ENCODE measurements around the gene EDEM3. TPM values are rescaled to one million over a fixed set of nuclear protein-coding genes. Genes with fewer than 3 reads are reported as not detected.

EDEM3 gene
- total RNA-seq, 4 donors from 2014 or later = 26.4 to 43.8 (median 35.8) TPM

DNA sequence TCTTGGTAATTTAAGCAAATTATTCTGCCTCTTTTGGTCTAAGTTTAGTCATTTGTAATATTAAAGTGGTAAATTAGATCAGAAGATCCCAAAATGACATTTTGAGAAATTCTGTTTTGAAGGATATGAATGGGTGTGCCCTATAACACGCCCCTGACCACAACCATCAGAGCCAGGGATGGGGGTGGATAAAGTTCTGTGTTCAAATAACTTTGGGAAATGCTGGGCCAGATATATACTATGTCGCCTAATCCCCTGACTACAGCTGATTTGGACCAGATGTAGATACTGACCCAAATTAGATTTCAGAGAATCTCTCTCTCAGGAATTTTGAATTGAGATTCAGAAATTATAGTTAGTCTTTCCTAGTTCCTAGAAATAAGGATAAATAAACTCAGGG, 21.2 kb upstream of the EDEM3 start:
- Histone ChIP-seq H3K9me3 (no peaks in the 10 kb centered on the region), H3K27ac (no peak overlapping the region), H3K4me3 (no peak overlapping the region), H3K36me3 (no peaks in the 10 kb centered on the region), H3K27me3 (no peaks in the 10 kb centered on the region), H3K4me1 (peaks cover 0 to 3% (median 0%) of the 10 kb centered on the region in 4 donors)
- TF ChIP-seq CTCF (IDR thresholded peaks at IDR 0.05) (no peak), POLR2A (IDR thresholded peaks at IDR 0.05) (no peak)
- no peak for DNase-seq

DNA sequence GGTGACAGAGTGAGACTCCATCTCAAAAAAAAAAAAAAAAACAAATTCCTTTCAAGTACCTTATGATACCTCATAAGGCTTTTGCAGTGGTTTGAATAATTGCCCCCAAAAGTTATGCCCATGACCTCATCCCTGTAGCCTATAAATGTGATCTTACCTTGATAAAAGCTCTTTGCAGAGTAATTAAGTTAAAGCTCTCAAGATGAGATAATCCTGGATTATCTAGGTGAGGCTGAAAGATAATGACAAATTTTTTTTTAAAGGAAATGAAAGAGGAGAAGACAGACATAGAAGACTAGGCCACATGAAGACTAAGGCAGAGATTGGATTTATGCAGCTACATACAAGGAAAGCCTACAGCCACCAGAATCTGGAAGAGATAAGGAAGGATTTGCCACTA, 20.7 kb upstream of the EDEM3 start:
- TF ChIP-seq POLR2A (IDR thresholded peaks at IDR 0.05) (no peak), CTCF (IDR thresholded peaks at IDR 0.05) (no peak)
- Histone ChIP-seq H3K9me3 (no peaks in the 10 kb centered on the region), H3K27me3 (no peaks in the 10 kb centered on the region), H3K27ac (no peak overlapping the region), H3K4me3 (no peak overlapping the region), H3K4me1 (peaks cover 0 to 3% (median 0%) of the 10 kb centered on the region in 4 donors), H3K36me3 (no peaks in the 10 kb centered on the region)
- DNase-seq = no peak

- Histone ChIP-seq H3K9me3 (no peaks in the 10 kb centered on the region), H3K27ac (peak overlapping the region in 2 of 4 donors; percentile 71 to 74), H3K27me3 (no peaks in the 10 kb centered on the region), H3K36me3 (no peaks in the 10 kb centered on the region), H3K4me1 (peaks cover 0 to 3% (median 0%) of the 10 kb centered on the region in 4 donors), H3K4me3 (no peak overlapping the region)
- no peak for TF ChIP-seq POLR2A (IDR thresholded peaks at IDR 0.05)
- no peak for TF ChIP-seq CTCF (IDR thresholded peaks at IDR 0.05)
- DNase-seq = peak in 1 of 3 donors; percentile 76
Observed at GRCh38 chr1:184773762-184774320, 19.2 kb upstream of the EDEM3 start.

DNA sequence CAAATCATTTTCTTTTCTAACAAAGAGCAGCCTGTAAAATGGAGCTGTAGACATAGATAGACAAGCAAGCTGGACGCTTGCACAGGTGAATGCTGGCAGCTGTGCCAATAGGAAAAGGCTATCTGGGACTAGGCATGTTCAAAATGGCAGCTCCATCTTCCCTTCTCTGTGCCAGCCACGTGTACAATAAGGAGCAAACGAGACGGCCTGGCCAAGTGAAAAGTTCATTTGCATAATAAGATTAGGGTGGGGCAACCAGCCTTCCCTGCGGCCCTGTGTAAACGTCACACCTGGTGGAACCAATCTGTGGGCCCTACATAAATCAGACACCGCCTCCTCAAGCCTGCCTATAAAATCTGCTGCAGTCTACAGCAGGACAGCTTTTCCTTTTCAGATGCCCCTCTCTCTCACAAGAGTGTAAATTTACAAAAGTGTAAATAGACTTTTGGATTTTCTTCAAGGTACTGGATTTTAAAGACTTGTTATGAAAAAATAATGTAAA, 16.6 kb upstream of the EDEM3 start:
- Histone ChIP-seq H3K4me1 (peaks cover 0 to 3% (median 0%) of the 10 kb centered on the region in 4 donors), H3K27me3 (no peaks in the 10 kb centered on the region), H3K4me3 (no peak overlapping the region), H3K27ac (no peak overlapping the region), H3K9me3 (no peaks in the 10 kb centered on the region), H3K36me3 (no peaks in the 10 kb centered on the region)
- DNase-seq = no peak
- TF ChIP-seq POLR2A (IDR thresholded peaks at IDR 0.05) (no peak), CTCF (IDR thresholded peaks at IDR 0.05) (no peak)

DNA sequence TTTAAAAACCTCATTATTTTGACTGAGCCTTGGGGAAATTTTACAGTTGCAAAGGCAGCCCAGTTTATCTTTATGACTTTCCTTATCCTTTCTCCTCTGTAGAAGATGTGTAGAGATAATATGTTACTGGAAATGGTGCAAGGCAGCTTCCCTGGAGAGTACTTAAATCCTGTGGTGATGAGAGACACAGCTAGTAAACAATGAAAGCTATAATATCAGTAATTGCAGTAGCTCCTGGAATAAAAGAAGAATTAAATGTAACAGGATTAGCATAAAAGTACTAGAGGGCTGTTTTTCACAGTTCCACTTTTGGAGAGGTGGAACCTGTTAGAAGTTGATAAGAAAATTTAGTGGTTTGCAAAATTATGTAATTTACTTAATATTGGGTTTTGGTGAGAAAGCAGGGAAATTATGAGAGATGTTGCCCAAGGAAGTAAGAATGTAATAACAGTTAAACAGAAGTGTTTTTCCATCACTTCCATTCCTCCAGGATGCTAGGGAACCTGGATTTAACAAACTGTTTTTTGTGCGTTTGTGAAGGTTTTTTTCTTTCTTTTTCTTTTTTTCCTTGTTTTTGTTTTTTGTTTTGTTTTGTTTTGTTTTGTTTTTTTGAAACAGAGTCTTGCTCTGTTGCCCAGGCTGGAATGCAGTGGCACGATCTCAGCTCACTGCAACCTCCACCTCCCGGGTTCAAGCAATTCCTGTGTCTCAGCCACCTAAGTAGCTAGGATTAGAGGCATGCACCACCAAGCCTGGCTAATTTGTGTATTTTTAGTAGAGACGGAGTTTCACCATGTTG, 15.7 kb upstream of the EDEM3 start:
- TF ChIP-seq POLR2A (IDR thresholded peaks at IDR 0.05) (no peak), CTCF (IDR thresholded peaks at IDR 0.05) (no peak)
- Histone ChIP-seq H3K27ac (no peak overlapping the region), H3K27me3 (no peaks in the 10 kb centered on the region), H3K9me3 (no peaks in the 10 kb centered on the region), H3K4me1 (peaks cover 0 to 3% (median 0%) of the 10 kb centered on the region in 4 donors), H3K4me3 (no peak overlapping the region), H3K36me3 (no peaks in the 10 kb centered on the region)
- DNase-seq = no peak
